ENCODE measurements around the gene ARPC1B. TPM values are rescaled to one million over a fixed set of nuclear protein-coding genes. Genes with fewer than 3 reads are reported as not detected.

The ARPC1B gene
- total RNA-seq, 4 donors from 2014 or later = 51.4 to 83.1 (median 54.3) TPM

- DNase-seq (ENCODE audit: low spot score in 2 of 2) = no peak
- TF ChIP-seq POLR2A (IDR thresholded peaks at IDR 0.05) = no peak
- no peak for TF ChIP-seq CTCF (IDR thresholded peaks at IDR 0.05)
- no peak overlapping the region for H3K4me3 ChIP-seq (ENCODE audit: low read depth, poor library complexity, severe bottlenecking)
- intact Hi-C loops (cut with DNase I; ENCODE audit: low total_unique reads) = no loop called here
- 93 to 97% methylated on average over 16 to 23 of the region's 23 CpGs for WGBS, 2 donors
Observed at GRCh38 chr7:99390941-99391602, 16.5 kb downstream of the ARPC1B start.

- 77 to 80% methylated on average over 8 of the region's 8 CpGs for WGBS, 2 donors
- H3K4me3 ChIP-seq (ENCODE audit: low read depth, poor library complexity, severe bottlenecking) = no peak overlapping the region
- no peak for TF ChIP-seq CTCF (IDR thresholded peaks at IDR 0.05)
- no peak for TF ChIP-seq POLR2A (IDR thresholded peaks at IDR 0.05)
- intact Hi-C loops (cut with DNase I; ENCODE audit: low total_unique reads) = no loop called here
- no peak for DNase-seq (ENCODE audit: low spot score in 2 of 2)
Observed at GRCh38 chr7:99392046-99392445, 17.5 kb downstream of the ARPC1B start.

- peak; percentile 80 to 96 for DNase-seq (ENCODE audit: low spot score in 2 of 2)
- WGBS, 2 donors = 7 to 8% methylated on average over 56 to 67 of the region's 68 CpGs
- intact Hi-C loops (cut with DNase I; ENCODE audit: low total_unique reads) = no loop called here
- TF ChIP-seq CTCF (IDR thresholded peaks at IDR 0.05) (no peak), POLR2A (IDR thresholded peaks at IDR 0.05) (no peak)
- H3K4me3 ChIP-seq (ENCODE audit: low read depth, poor library complexity, severe bottlenecking) = peak overlapping the region; percentile 15
Observed at GRCh38 chr7:99392659-99393354, 18.3 kb downstream of the ARPC1B start.

- TF ChIP-seq POLR2A (IDR thresholded peaks at IDR 0.05) (no peak), CTCF (IDR thresholded peaks at IDR 0.05) (no peak)
- H3K4me3 ChIP-seq (ENCODE audit: low read depth, poor library complexity, severe bottlenecking) = peak overlapping the region; percentile 15
- intact Hi-C loops (cut with DNase I; ENCODE audit: low total_unique reads) = no loop called here
- DNase-seq (ENCODE audit: low spot score in 2 of 2) = peak in 1 of 2 donors; percentile 90
- 49 to 53% methylated on average over 24 to 29 of the region's 30 CpGs for WGBS, 2 donors
Observed at GRCh38 chr7:99393355-99394187, 19.0 kb downstream of the ARPC1B start.

- no peak overlapping the region for H3K4me3 ChIP-seq (ENCODE audit: low read depth, poor library complexity, severe bottlenecking)
- 87 to 96% methylated on average over 4 of the region's 4 CpGs for WGBS, 2 donors
- TF ChIP-seq POLR2A (IDR thresholded peaks at IDR 0.05) = no peak
- TF ChIP-seq CTCF (IDR thresholded peaks at IDR 0.05) = no peak
- intact Hi-C loops (cut with DNase I; ENCODE audit: low total_unique reads) = no loop called here
- DNase-seq (ENCODE audit: low spot score in 2 of 2) = no peak
Observed at GRCh38 chr7:99394188-99394502, 19.6 kb downstream of the ARPC1B start.
